ENCODE data around the gene ASIC4. TPM values are rescaled to one million over a fixed set of nuclear protein-coding genes. Genes with fewer than 3 reads are reported as not detected.

The ASIC4 gene
- total RNA-seq, 1 experiment from 2014 or later = 0.11 TPM

DNA sequence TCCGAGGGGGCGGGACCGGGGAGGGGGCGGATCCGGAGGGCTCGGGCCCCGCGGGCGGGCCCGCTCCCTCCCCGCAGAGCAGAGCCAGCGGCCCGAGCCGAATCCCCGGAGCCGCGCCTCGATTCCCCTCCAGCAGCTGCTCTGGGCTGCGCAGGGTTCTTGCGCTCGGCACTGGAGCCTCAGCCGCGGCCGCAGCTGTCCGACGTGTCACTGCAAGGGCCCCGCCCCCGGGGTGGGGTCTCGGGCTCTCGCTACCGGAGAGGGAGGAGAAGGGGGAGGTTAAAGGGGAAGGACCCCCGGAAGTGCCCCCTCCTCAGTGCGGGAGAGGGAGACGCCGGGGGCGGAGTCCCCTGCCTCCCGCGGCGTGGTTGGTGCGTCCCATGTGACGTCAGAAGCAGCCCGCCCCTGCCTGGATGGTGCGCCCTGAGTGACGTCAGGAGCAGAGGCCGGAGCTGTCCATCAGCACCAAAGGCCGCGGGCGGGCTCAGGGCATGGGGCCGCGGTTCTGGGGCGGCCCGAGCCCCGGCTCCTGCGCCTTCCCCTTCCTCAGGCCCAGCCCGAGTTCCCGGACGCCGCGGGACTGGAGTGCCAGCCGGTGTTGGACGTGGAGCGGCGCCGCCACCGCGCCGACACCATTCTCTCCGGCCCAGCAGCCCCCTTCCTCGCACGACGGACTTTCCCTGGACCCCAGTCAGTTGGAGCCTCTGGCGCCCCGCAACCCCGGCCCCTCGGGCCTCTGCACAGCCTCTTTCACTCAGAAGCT, 29.5 kb downstream of the ASIC4 start, which contains the start of the genes CHPF and TMEM198:
CHPF (minus strand) TSS at position 214 of the 763 bp plus-strand sequence. CDS start 271 bp downstream, outside the sequence.
TMEM198 (plus strand) TSS at position 433 of the 763 bp plus-strand sequence. CDS start 700 bp downstream, outside the sequence.
- Histone ChIP-seq H3K4me2 (ENCODE audit: low read length) (peak within 1 kb of the TSS; percentile 92), H3K36me3 (ENCODE audit: low read depth, low read length) (peaks cover 13% of the 10 kb centered on the region), H2AFZ (ENCODE audit: low read length) (peak within 1 kb of the TSS; percentile 85), H3K4me1 (ENCODE audit: insufficient read depth, low read length) (peaks cover 7% of the 10 kb centered on the region; the same call in 1 of the 2 replicates), H3K79me2 (ENCODE audit: low read length) (peaks cover 14% of the 10 kb centered on the region), H3K9me3 (ENCODE audit: low read length) (no peaks in the 10 kb centered on the region), H3K27me3 (ENCODE audit: low read length) (no peaks in the 10 kb centered on the region), H3F3A (ENCODE audit: low read length, unreplicated experiment) (no peaks in the 10 kb centered on the region), H3K9ac (ENCODE audit: low read length) (peak within 1 kb of the TSS; percentile 86), H4K20me1 (ENCODE audit: low read length) (no peaks in the 10 kb centered on the region), H3K4me3 (ENCODE audit: low read length) (peak within 1 kb of the TSS; percentile 91), H3K9me2 (replicated peaks; ENCODE audit: low read length) (no peaks in the 10 kb centered on the region), H3K27ac (ENCODE audit: low read length) (peak within 1 kb of the TSS; percentile 56)
- ChIA-PET POLR2A (ENCODE audit: unreplicated experiment) (interaction anchor here (0.6 to 1.0 kb wide), 2 partner anchors 54 to 425 kb away, joined by 3 to 4 read pairs; partner anchors contain the start of gene STK11IP), CTCF (interaction anchor here (0.6 kb wide), 1 partner anchor 145 kb away, joined by 5 read pairs; no protein-coding TSS in a partner anchor)
- peak; percentile 98 for DNase-seq
- intact Hi-C loops (cut with micrococcal nuclease) = loop anchor here (1.0 kb wide), 3 partner anchors 54 to 146 kb away; partner anchors contain the start of gene STK11IP
- TF ChIP-seq, protein P1, sequence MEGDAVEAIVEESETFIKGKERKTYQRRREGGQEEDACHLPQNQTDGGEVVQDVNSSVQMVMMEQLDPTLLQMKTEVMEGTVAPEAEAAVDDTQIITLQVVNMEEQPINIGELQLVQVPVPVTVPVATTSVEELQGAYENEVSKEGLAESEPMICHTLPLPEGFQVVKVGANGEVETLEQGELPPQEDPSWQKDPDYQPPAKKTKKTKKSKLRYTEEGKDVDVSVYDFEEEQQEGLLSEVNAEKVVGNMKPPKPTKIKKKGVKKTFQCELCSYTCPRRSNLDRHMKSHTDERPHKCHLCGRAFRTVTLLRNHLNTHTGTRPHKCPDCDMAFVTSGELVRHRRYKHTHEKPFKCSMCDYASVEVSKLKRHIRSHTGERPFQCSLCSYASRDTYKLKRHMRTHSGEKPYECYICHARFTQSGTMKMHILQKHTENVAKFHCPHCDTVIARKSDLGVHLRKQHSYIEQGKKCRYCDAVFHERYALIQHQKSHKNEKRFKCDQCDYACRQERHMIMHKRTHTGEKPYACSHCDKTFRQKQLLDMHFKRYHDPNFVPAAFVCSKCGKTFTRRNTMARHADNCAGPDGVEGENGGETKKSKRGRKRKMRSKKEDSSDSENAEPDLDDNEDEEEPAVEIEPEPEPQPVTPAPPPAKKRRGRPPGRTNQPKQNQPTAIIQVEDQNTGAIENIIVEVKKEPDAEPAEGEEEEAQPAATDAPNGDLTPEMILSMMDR (conservative IDR thresholded peaks at IDR 0.05; ENCODE audit: low read depth, low read length) = no peak
- no peak for TF ChIP-seq EZH2phosphoT487 (IDR thresholded peaks at IDR 0.05; ENCODE audit: borderline replicate concordance, low read length)
- TF ChIP-seq EZH2 (IDR thresholded peaks at IDR 0.05; ENCODE audit: low read length, unreplicated experiment) = no peak
- BruUV-seq (replicated peaks) = no TSS peak
- peak; percentile 78 for ATAC-seq

DNA sequence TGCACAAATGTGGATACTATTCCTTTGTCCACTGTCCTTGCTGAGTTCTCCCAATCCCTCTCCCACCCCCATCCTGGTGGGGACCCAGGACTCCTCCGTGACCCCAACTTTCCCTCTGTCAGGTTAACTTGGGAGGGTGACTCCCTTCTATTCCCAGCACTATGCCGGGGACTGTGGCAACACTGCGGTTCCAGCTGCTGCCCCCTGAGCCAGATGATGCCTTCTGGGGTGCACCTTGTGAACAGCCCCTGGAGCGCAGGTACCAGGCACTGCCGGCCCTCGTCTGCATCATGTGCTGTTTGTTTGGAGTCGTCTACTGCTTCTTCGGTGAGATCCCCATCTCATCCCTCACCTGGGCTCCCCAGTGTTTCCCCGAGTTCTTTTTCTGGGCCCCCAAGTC, 30.3 kb downstream of the ASIC4 start:
- Histone ChIP-seq H4K20me1 (ENCODE audit: low read length) (no peaks in the 10 kb centered on the region), H3K79me2 (ENCODE audit: low read length) (peaks cover 14% of the 10 kb centered on the region), H3K27me3 (ENCODE audit: low read length) (no peaks in the 10 kb centered on the region), H3K27ac (ENCODE audit: low read length) (no peak overlapping the region), H3K4me1 (ENCODE audit: insufficient read depth, low read length) (peaks cover 7% of the 10 kb centered on the region; the same call in 1 of the 2 replicates), H3F3A (ENCODE audit: low read length, unreplicated experiment) (no peaks in the 10 kb centered on the region), H3K36me3 (ENCODE audit: low read depth, low read length) (peaks cover 10% of the 10 kb centered on the region), H3K9ac (ENCODE audit: low read length) (no peak overlapping the region), H3K4me3 (ENCODE audit: low read length) (no peak overlapping the region), H3K4me2 (ENCODE audit: low read length) (peak overlapping the region; percentile 92; the same call in 1 of the 2 replicates), H2AFZ (ENCODE audit: low read length) (no peak overlapping the region), H3K9me2 (replicated peaks; ENCODE audit: low read length) (no peaks in the 10 kb centered on the region), H3K9me3 (ENCODE audit: low read length) (no peaks in the 10 kb centered on the region)
- ATAC-seq = no peak
- DNase-seq = no peak
- CTCF ChIA-PET = no interaction called here
- intact Hi-C loops (cut with micrococcal nuclease) = no loop called here
- TF ChIP-seq EZH2phosphoT487 (IDR thresholded peaks at IDR 0.05; ENCODE audit: borderline replicate concordance, low read length) (no peak), EZH2 (IDR thresholded peaks at IDR 0.05; ENCODE audit: low read length, unreplicated experiment) (no peak)
- TF ChIP-seq, protein P1 (conservative IDR thresholded peaks at IDR 0.05; ENCODE audit: low read depth, low read length) = no peak
- BruUV-seq (replicated peaks) = no TSS peak
- POLR2A ChIA-PET (ENCODE audit: unreplicated experiment) = no interaction called here

All from PC-3 (cell line).